ENCODE results near the gene SDF4. TPM values are rescaled to one million over a fixed set of nuclear protein-coding genes. Genes with fewer than 3 reads are reported as not detected.

The SDF4 gene
- total RNA-seq, 6 donors from 2014 or later, result 79.0 to 172 (median 148) TPM

- H3K4me3 ChIP-seq, result peak overlapping the region in 3 of 4 donors; percentile 23 to 36 (median 35)
- peak in 1 of 2 donors; percentile 74 for DNase-seq
- peaks cover 0 to 20% (median 11%) of the 10 kb centered on the region in 4 donors for H3K27me3 ChIP-seq
- H3K27ac ChIP-seq, result peak overlapping the region in 1 of 4 donors; percentile 39
- no peaks in the 10 kb centered on the region for H3K36me3 ChIP-seq
- TF ChIP-seq POLR2AphosphoS5 (IDR thresholded peaks at IDR 0.05) (no peak), EP300 (IDR thresholded peaks at IDR 0.05) (no peak), CTCF (IDR thresholded peaks at IDR 0.05) (no peak), POLR2A (IDR thresholded peaks at IDR 0.05) (no peak)
- H3K9me3 ChIP-seq, result no peaks in the 10 kb centered on the region
- ATAC-seq (ENCODE audit: low FRiP score in 2 of 2), result no peak
- 43 to 45% methylated on average over 1 to 9 of the region's 19 CpGs for WGBS, 2 donors
- H3K4me1 ChIP-seq, result peaks cover 15 to 42% (median 32%) of the 10 kb centered on the region in 4 donors
Measured at GRCh38 chr1:1206966-1207531, 24.8 kb downstream of the SDF4 start.

GRCh38 chr1:1206376-1206965, 25.3 kb downstream of the SDF4 start, which contains the start of gene TNFRSF18:
TNFRSF18 (minus strand) TSS chr1:1206592; CDS start chr1:1206571, 21 bp downstream.
- DNase-seq (peak; percentile 64 to 88), ATAC-seq (ENCODE audit: low FRiP score in 2 of 2) (peak in 1 of 2 donors; percentile 22)
- 3 to 57% methylated on average over 3 to 21 of the region's 49 CpGs for WGBS, 2 donors
- peaks cover 16 to 38% (median 27%) of the 10 kb centered on the region in 4 donors for H3K4me1 ChIP-seq
- peak within 1 kb of the TSS in 3 of 4 donors; percentile 23 to 36 (median 35) for H3K4me3 ChIP-seq
- TF ChIP-seq POLR2AphosphoS5 (IDR thresholded peaks at IDR 0.05), result no peak
- H3K9me3 ChIP-seq, result no peaks in the 10 kb centered on the region
- H3K27me3 ChIP-seq, result peaks cover 0 to 21% (median 11%) of the 10 kb centered on the region in 4 donors
- H3K27ac ChIP-seq, result peak within 1 kb of the TSS in 2 of 4 donors; percentile 16 to 39
- no peaks in the 10 kb centered on the region for H3K36me3 ChIP-seq

- H3K36me3 ChIP-seq, result no peaks in the 10 kb centered on the region
- H3K4me1 ChIP-seq, result peaks cover 20 to 40% (median 31%) of the 10 kb centered on the region in 4 donors
- ATAC-seq (ENCODE audit: low FRiP score in 2 of 2) (no peak), DNase-seq (peak in 1 of 2 donors; percentile 75)
- H3K4me3 ChIP-seq, result peak overlapping the region in 3 of 4 donors; percentile 23 to 36 (median 35)
- H3K27ac ChIP-seq, result peak overlapping the region in 2 of 4 donors; percentile 16 to 39
- WGBS, 2 donors, result 26 to 33% methylated on average over 8 to 24 of the region's 31 CpGs
- H3K27me3 ChIP-seq, result peaks cover 0 to 27% (median 14%) of the 10 kb centered on the region in 4 donors
- H3K9me3 ChIP-seq, result no peaks in the 10 kb centered on the region
- TF ChIP-seq POLR2AphosphoS5 (IDR thresholded peaks at IDR 0.05), result no peak
- no peak for TF ChIP-seq POLR2A (IDR thresholded peaks at IDR 0.05)
- TF ChIP-seq EP300 (IDR thresholded peaks at IDR 0.05), result no peak
- TF ChIP-seq CTCF (IDR thresholded peaks at IDR 0.05), result no peak
Measured at GRCh38 chr1:1205769-1206375, 25.9 kb downstream of the SDF4 start.

GRCh38 chr1:1204998-1205768, 26.6 kb downstream of the SDF4 start:
- no peaks in the 10 kb centered on the region for H3K9me3 ChIP-seq
- H3K4me3 ChIP-seq, result peak overlapping the region in 1 of 4 donors; percentile 36
- ATAC-seq (ENCODE audit: low FRiP score in 2 of 2) (no peak), DNase-seq (peak in 1 of 2 donors; percentile 65)
- H3K27me3 ChIP-seq, result peaks cover 0 to 30% (median 14%) of the 10 kb centered on the region in 4 donors
- 94% methylated on average over 14 of the region's 19 CpGs; no CpG with 5 or more reads in 1 of the 2 donors for WGBS, 2 donors
- H3K4me1 ChIP-seq, result peaks cover 22 to 47% (median 33%) of the 10 kb centered on the region in 4 donors
- TF ChIP-seq POLR2A (IDR thresholded peaks at IDR 0.05) (no peak), EP300 (IDR thresholded peaks at IDR 0.05) (no peak), CTCF (IDR thresholded peaks at IDR 0.05) (no peak), POLR2AphosphoS5 (IDR thresholded peaks at IDR 0.05) (no peak)
- H3K27ac ChIP-seq, result no peak overlapping the region
- no peaks in the 10 kb centered on the region for H3K36me3 ChIP-seq

Measured in upper lobe of left lung (tissue), 6 donors.